H1 (cell line): ENCODE data around the gene FAM181A. TPM values are rescaled to one million over a fixed set of nuclear protein-coding genes. Genes with fewer than 3 reads are reported as not detected.

Experiments
- CTCF ChIA-PET: fragments of 300-600 bp; sonication (Branson Sonifier 250); formaldehyde crosslinking; loops from one replicate; lab custom pipeline; 2021; ENCODE audit not compliant: partially characterized antibody; lab: Charles Lee
- POLR2A ChIA-PET: fragments of 300-600 bp; sonication (Branson Sonifier 250); formaldehyde crosslinking; loops from one replicate; lab custom pipeline; 2021; ENCODE audit warnings: inconsistent platforms; ENCODE audit not compliant: partially characterized antibody; lab: Charles Lee
- DNase-seq, 2 experiments: peaks; one replicate each; pipeline versions ENCODE4 v3.0.0 to v3.0.0-alpha.2; 2010 to 2022; ENCODE audit warnings: low spot score in 2 of 2, low read depth in 1 of 2, mixed read lengths in 1 of 2
- FAIRE-seq: peaks from 2 replicates; lab custom pipeline; 2011; peaks lifted over from hg19 to GRCh38; lab: Jason Lieb, UNC
- H2AFZ ChIP-seq: 2 replicates; pipeline ENCODE4 v1.8.1; 2012; ENCODE audit warnings: low read length, inconsistent platforms
- H2AK5ac ChIP-seq: 2 replicates; pipeline ENCODE4 v1.6.1; 2013; ENCODE audit warnings: low read depth, low read length
- H2BK120ac ChIP-seq: replicated peaks from 2 replicates; pipeline ENCODE3; 2013; ENCODE audit warnings: low read depth, low read length, inconsistent platforms
- H2BK12ac ChIP-seq: 2 replicates; pipeline ENCODE4 v1.6.1; 2013; ENCODE audit warnings: low read depth, low read length
- H2BK15ac ChIP-seq: 2 replicates; pipeline ENCODE4 v1.6.1; 2013; ENCODE audit warnings: low read length
- H2BK20ac ChIP-seq: 2 replicates; pipeline ENCODE4 v1.6.1; 2013; ENCODE audit warnings: low read length
- H2BK5ac ChIP-seq: 2 replicates; pipeline ENCODE4 v1.6.1; 2013; ENCODE audit warnings: low read depth, low read length
- H3K14ac ChIP-seq: 2 replicates; pipeline ENCODE4 v1.6.1; 2013; ENCODE audit warnings: inconsistent platforms; ENCODE audit not compliant: insufficient read length
- H3K18ac ChIP-seq: 2 replicates; pipeline ENCODE4 v1.6.1; 2013; ENCODE audit warnings: low read length; ENCODE audit errors: extremely low read depth
- H3K23ac ChIP-seq: 2 replicates; pipeline ENCODE4 v1.6.1; 2013; ENCODE audit warnings: inconsistent platforms; ENCODE audit not compliant: insufficient read length
- H3K23me2 ChIP-seq: 2 replicates; pipeline ENCODE4 v1.6.1; 2013; ENCODE audit warnings: low read depth, low read length
- H3K27ac ChIP-seq: 2 replicates; pipeline ENCODE4 v1.6.1; 2011; ENCODE audit warnings: low read depth, low read length, inconsistent platforms
- H3K27me3 ChIP-seq, 4 experiments: replicated peaks in 1 of 4; 1 replicate in 1 of 4; 2 replicates in 3 of 4; pipeline versions ENCODE4 v1.6.1 to v1.8.1; 2011 to 2013; ENCODE audit warnings: low read length in 3 of 4, mild to moderate bottlenecking in 3 of 4, inconsistent platforms in 2 of 4, mixed read lengths in 2 of 4, moderate library complexity in 1 of 4; ENCODE audit not compliant: control insufficient read depth in 3 of 4, insufficient read depth in 3 of 4; ENCODE audit errors: extremely low read depth in 1 of 4
- H3K36me3 ChIP-seq, 4 experiments: 2 replicates each; pipeline versions ENCODE4 v1.6.1 to v1.8.1; 2011 to 2013; ENCODE audit warnings: mild to moderate bottlenecking in 4 of 4, low read length in 3 of 4, moderate library complexity in 2 of 4, control low read depth in 1 of 4, inconsistent platforms in 1 of 4; ENCODE audit not compliant: insufficient read depth in 4 of 4, control insufficient read depth in 2 of 4
- H3K4ac ChIP-seq: replicated peaks from 2 replicates; pipeline ENCODE3; 2013; ENCODE audit warnings: low read length, low read depth, mixed read lengths, inconsistent platforms; ENCODE audit not compliant: insufficient read length
- H3K4me1 ChIP-seq, 4 experiments: replicated peaks in 1 of 4; 1 replicate in 1 of 4; 2 replicates in 3 of 4; pipeline versions ENCODE4 v1.6.1 to v1.8.1; 2011 to 2013; ENCODE audit warnings: low read length in 3 of 4, inconsistent platforms in 2 of 4, mixed read lengths in 1 of 4; ENCODE audit not compliant: insufficient read depth in 4 of 4, control insufficient read depth in 3 of 4
- H3K4me2 ChIP-seq, 2 experiments: 2 replicates each; pipeline versions ENCODE4 v1.6.1 to v1.8.1; 2011 to 2013; ENCODE audit warnings: low read depth in 2 of 2, low read length in 2 of 2, control low read depth in 1 of 2, inconsistent platforms in 1 of 2, mild to moderate bottlenecking in 1 of 2; ENCODE audit not compliant: insufficient read depth in 1 of 2
- H3K4me3 ChIP-seq, 4 experiments: fragments of 200-600, 300-600 bp in 1 of 4; sonication (generic), shearing (Covaris generic), sonication (Bioruptor Twin) in 1 of 4; 2 replicates each; pipeline versions ENCODE4 v1.5.1 to v1.8.1; 2011 to 2016; ENCODE audit warnings: low read length in 4 of 4, low read depth in 3 of 4, control low read depth in 2 of 4, inconsistent platforms in 2 of 4, mild to moderate bottlenecking in 2 of 4, mixed read lengths in 1 of 4, moderate library complexity in 1 of 4; ENCODE audit not compliant: insufficient read depth in 2 of 4; ENCODE audit errors: extremely low read depth in 1 of 4
- H3K56ac ChIP-seq: replicated peaks from 2 replicates; pipeline ENCODE3; 2013; ENCODE audit warnings: low read depth, mild to moderate bottlenecking, mixed read lengths, low read length, inconsistent platforms; ENCODE audit not compliant: insufficient read length
- H3K79me1 ChIP-seq: 2 replicates; pipeline ENCODE4 v1.6.1; 2013; ENCODE audit warnings: low read depth, low read length, control low read depth
- H3K79me2 ChIP-seq, 2 experiments: 2 replicates each; pipeline versions ENCODE4 v1.6.1 to v1.8.1; 2012 to 2013; ENCODE audit warnings: low read length in 2 of 2, mild to moderate bottlenecking in 2 of 2, inconsistent platforms in 1 of 2; ENCODE audit not compliant: insufficient read depth in 2 of 2, control insufficient read depth in 1 of 2
- H3K9ac ChIP-seq, 4 experiments: replicated peaks in 1 of 4; 1 replicate in 1 of 4; 2 replicates in 3 of 4; pipeline versions ENCODE4 v1.6.1 to v1.8.1; 2011 to 2013; ENCODE audit warnings: low read depth in 3 of 4, low read length in 3 of 4, control low read depth in 2 of 4, mild to moderate bottlenecking in 2 of 4, moderate library complexity in 2 of 4, inconsistent platforms in 1 of 4; ENCODE audit errors: extremely low read depth in 1 of 4
- H3K9me3 ChIP-seq, 2 experiments: 2 replicates each; pipeline versions ENCODE4 v1.6.1 to v1.8.1; 2012 to 2013; ENCODE audit warnings: mild to moderate bottlenecking in 2 of 2, moderate library complexity in 2 of 2, control low read depth in 1 of 2, inconsistent platforms in 1 of 2, low read depth in 1 of 2, low read length in 1 of 2, mixed read lengths in 1 of 2; ENCODE audit not compliant: insufficient read depth in 2 of 2
- H4K20me1 ChIP-seq, 2 experiments: replicated peaks in 1 of 2; 2 replicates each; pipeline versions ENCODE3 to v1.8.1; 2011 to 2013; ENCODE audit warnings: inconsistent platforms in 2 of 2, low read length in 2 of 2, mild to moderate bottlenecking in 1 of 2; ENCODE audit not compliant: insufficient read depth in 2 of 2, control insufficient read depth in 1 of 2
- H4K5ac ChIP-seq: 2 replicates; pipeline ENCODE4 v1.6.1; 2013; ENCODE audit warnings: low read length, low read depth, mixed read lengths, inconsistent platforms; ENCODE audit not compliant: insufficient read length
- H4K8ac ChIP-seq: 2 replicates; pipeline ENCODE4 v1.8.0; 2013; ENCODE audit warnings: mild to moderate bottlenecking, moderate library complexity, low read length, inconsistent platforms; ENCODE audit not compliant: insufficient read depth; ENCODE audit errors: extremely low read depth
- H4K91ac ChIP-seq: replicated peaks from 2 replicates; pipeline ENCODE3; 2013; ENCODE audit warnings: low read length, mixed read lengths, inconsistent platforms; ENCODE audit not compliant: insufficient read length
- CBX8 ChIP-seq: fragments of 300-800, 300-1000 bp; sonication (generic); IDR thresholded peaks from 2 replicates; pipeline ENCODE4 v1.7.1; 2016; ENCODE audit warnings: low read depth, low read length, borderline replicate concordance
- CTBP2 ChIP-seq: IDR thresholded peaks from 2 replicates; pipeline ENCODE4 v1.7.0; 2011; ENCODE audit warnings: borderline replicate concordance, mild to moderate bottlenecking, moderate library complexity, mixed read lengths, low read length; ENCODE audit not compliant: insufficient read depth, insufficient read length
- EGR1 ChIP-seq: IDR thresholded peaks from 2 replicates; pipeline ENCODE4 v1.6.1; 2011; ENCODE audit warnings: low read depth, low read length, borderline replicate concordance
- EZH2 ChIP-seq: fragments of 200-600 bp; sonication (generic); IDR thresholded peaks from 2 replicates; pipeline ENCODE4 v1.7.1; 2012; ENCODE audit warnings: low read depth, mild to moderate bottlenecking, moderate library complexity, low read length, inconsistent platforms; ENCODE audit not compliant: severe bottlenecking
- FOSL1 ChIP-seq: IDR thresholded peaks from 2 replicates; pipeline ENCODE4 v1.6.1; 2011; ENCODE audit warnings: mild to moderate bottlenecking, low read depth, low read length, moderate library complexity; ENCODE audit not compliant: insufficient read depth
- whole genome bisulfite sequencing, 2 experiments: shearing (Covaris generic) in 1 of 2; methylation state at CpG; one replicate each; pipeline versions ENCODE4 v1.1.6 to v1.1.7; 2013 to 2015; ENCODE audit warnings: low lambda C conversion rate in 2 of 2, mixed read lengths in 2 of 2, inconsistent platforms in 1 of 2, low coverage in 1 of 2, missing lambda C conversion rate in 1 of 2; ENCODE audit not compliant: insufficient replicate concordance in 2 of 2, insufficient coverage in 1 of 2, insufficient read length in 1 of 2; ENCODE audit errors: extremely low coverage in 1 of 2, missing lambda C conversion rate in 1 of 2; 5-methylcytosine and 5-hydroxymethylcytosine counted together
- polyA plus RNA-seq, 7 experiments: library from polyadenylated mRNA; depleted of rRNA in 3 of 7; stranded (reverse) in 5 of 7; unstranded in 2 of 7; fragments of >200 nt in 5 of 7; fragments of 200-250 nt in 2 of 7; gene quantifications; 1 replicate in 5 of 7; 2 replicates in 1 of 7; 4 replicates in 1 of 7; pipeline versions ENCODE4 v1.2.1 to v1.2.3, GENCODE V29; 2011 to 2013; ENCODE audit warnings: missing spikeins in 2 of 7, mixed read lengths in 2 of 7
- total RNA-seq: library from RNA; stranded (reverse); fragmentation: NEBNext Ultra II Directional; extraction: Animal tissue kit (Norgen Biotek cat#: 25700); gene quantifications from 2 replicates; pipeline ENCODE4 v1.2.1, GENCODE V29; 2021

Gene FAM181A
- total and polyA plus RNA-seq, 2 of the 8 experiments (the other 6 are each of a cell fraction or from before 2014, with no cell fraction given): not detected

DNA sequence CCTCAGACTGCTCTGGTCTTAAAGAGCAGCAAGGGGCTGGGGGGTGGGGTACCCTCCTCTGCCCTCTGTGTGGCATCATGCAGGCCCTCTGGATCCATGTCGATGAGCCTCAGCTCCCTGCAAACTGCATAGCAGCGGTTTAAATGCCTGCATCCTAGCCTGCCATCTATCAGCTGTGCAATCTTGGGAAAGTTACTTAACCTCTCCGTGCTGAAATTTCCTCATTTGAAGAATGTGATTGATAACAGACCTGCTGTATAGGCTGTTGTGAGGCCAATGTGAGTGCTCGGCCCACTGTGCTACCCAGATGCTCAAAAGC is 3.8 kb downstream of the FAM181A start:
- no peaks in the 10 kb centered on the region for H3K79me1 ChIP-seq
- TF ChIP-seq CBX8 (no peak), FOSL1 (no peak), EGR1 (no peak), EZH2 (no peak), CTBP2 (no peak)
- H3K36me3 ChIP-seq: no peaks in the 10 kb centered on the region
- no peak overlapping the region for H2BK12ac ChIP-seq
- no peak overlapping the region for H3K4me3 ChIP-seq
- no peaks in the 10 kb centered on the region for H3K9me3 ChIP-seq
- H4K20me1 ChIP-seq: no peaks in the 10 kb centered on the region
- POLR2A ChIA-PET: no interaction called here
- H2BK15ac ChIP-seq: no peak overlapping the region
- no peak overlapping the region for H2BK120ac ChIP-seq
- no peak overlapping the region for H3K23ac ChIP-seq
- no peaks in the 10 kb centered on the region for H3K79me2 ChIP-seq
- no peak overlapping the region for H4K91ac ChIP-seq
- no peaks in the 10 kb centered on the region for H3K23me2 ChIP-seq
- H3K27ac ChIP-seq: no peak overlapping the region
- no peak overlapping the region for H3K14ac ChIP-seq
- no peak overlapping the region for H4K8ac ChIP-seq
- no peak for FAIRE-seq
- no peak overlapping the region for H2AK5ac ChIP-seq
- peaks cover 0 to 5% (median 0%) of the 10 kb centered on the region in 4 experiments; a peak in 1 of 7 replicates for H3K4me1 ChIP-seq
- H2BK20ac ChIP-seq: no peak overlapping the region
- no peak overlapping the region for H2BK5ac ChIP-seq
- no peak for DNase-seq
- H3K18ac ChIP-seq: no peak overlapping the region
- WGBS, 2 experiments: 94% methylated on average over 4 of the region's 4 CpGs; no CpG with 5 or more reads in 1 of the 2 experiments
- H3K4ac ChIP-seq: no peak overlapping the region
- no peak overlapping the region for H2AFZ ChIP-seq
- no peak overlapping the region for H3K56ac ChIP-seq
- no peak overlapping the region for H4K5ac ChIP-seq
- no peak overlapping the region for H3K4me2 ChIP-seq
- H3K27me3 ChIP-seq: no peaks in the 10 kb centered on the region
- CTCF ChIA-PET: interaction anchor here (0.7 to 1.9 kb wide), 5 partner anchors 9 to 73 kb away, joined by 3 to 9 read pairs (median 6); no protein-coding TSS in a partner anchor
- no peak overlapping the region for H3K9ac ChIP-seq
